Measurements from ENCODE around the gene PDE6B.

DNA sequence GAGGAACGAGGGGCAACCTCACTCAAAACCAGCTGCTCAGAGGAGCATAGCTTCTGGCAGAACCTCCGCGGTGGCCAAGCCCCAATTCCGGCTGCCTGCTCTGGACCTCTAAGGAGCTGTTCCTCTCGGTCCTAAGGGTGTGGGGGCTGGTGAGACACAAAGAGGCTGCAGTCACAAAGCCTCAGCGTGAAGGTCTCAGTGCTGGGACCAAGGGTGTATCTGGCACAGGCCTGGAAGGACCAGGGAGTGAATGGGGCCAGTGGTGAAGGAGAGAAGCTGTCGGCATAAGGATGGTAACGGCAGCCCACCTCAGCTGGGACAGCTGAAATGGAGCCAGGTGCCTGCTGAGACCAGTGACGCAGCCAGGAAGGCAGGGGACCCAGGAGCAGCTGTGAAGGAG lies 5.3 kb downstream of the PDE6B start:
- TF ChIP-seq, protein P1, sequence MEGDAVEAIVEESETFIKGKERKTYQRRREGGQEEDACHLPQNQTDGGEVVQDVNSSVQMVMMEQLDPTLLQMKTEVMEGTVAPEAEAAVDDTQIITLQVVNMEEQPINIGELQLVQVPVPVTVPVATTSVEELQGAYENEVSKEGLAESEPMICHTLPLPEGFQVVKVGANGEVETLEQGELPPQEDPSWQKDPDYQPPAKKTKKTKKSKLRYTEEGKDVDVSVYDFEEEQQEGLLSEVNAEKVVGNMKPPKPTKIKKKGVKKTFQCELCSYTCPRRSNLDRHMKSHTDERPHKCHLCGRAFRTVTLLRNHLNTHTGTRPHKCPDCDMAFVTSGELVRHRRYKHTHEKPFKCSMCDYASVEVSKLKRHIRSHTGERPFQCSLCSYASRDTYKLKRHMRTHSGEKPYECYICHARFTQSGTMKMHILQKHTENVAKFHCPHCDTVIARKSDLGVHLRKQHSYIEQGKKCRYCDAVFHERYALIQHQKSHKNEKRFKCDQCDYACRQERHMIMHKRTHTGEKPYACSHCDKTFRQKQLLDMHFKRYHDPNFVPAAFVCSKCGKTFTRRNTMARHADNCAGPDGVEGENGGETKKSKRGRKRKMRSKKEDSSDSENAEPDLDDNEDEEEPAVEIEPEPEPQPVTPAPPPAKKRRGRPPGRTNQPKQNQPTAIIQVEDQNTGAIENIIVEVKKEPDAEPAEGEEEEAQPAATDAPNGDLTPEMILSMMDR (conservative IDR thresholded peaks at IDR 0.05; ENCODE audit: low read depth, low read length): no peak
- TF ChIP-seq EZH2 (IDR thresholded peaks at IDR 0.05; ENCODE audit: low read length, unreplicated experiment): no peak
- TF ChIP-seq EZH2phosphoT487 (IDR thresholded peaks at IDR 0.05; ENCODE audit: borderline replicate concordance, low read length): no peak

Data from PC-3 (cell line).